ENCODE measurements around the gene CRB3. TPM values are rescaled to one million over a fixed set of nuclear protein-coding genes. Genes with fewer than 3 reads are reported as not detected.

Gene CRB3
- total and polyA plus RNA-seq, 9 of the 15 experiments (the other 6 are each of a cell fraction or from before 2014, with no cell fraction given), result 0.49 TPM; not detected in 8

DNA sequence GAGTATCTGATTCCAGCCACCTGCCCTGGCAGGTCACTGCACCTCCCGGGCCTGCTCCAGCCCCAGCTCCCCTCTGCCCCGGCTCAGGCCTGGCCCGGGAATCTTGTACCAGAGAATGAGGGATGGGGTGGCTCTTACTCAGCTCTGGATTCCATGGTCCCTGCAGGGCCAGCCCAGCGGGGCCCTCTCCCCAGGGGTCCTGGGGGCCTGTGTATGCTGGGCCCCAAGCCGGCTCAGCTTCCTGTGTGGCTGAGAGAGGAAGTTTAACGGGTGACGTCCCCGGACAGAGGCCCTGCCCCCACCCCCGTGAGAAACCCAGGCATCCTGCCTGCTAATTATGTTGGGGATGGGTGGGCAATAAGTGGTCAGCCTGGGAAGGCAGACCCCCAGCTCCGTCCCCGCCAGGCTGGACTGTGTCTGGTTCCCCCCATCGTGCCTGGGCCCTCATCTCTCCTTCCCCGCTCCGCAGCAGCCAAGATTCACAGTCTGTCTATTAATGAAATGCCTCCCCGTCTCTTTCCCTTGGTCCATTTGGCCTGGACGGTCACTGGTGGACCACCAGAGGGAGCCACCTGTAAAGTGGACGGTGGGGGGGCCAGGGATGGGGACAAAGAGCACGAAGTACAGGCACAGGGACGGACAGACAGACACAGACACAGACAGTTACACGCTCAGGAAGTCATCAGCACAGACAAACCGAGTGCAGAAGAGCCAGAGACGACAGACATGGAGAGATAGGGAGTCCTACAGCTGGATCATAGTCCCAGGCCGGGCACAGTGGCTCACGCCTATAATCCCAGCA, 17.7 kb downstream of the CRB3 start, which contains the start of gene DENND1C (continued):
- TF ChIP-seq, protein P1, sequence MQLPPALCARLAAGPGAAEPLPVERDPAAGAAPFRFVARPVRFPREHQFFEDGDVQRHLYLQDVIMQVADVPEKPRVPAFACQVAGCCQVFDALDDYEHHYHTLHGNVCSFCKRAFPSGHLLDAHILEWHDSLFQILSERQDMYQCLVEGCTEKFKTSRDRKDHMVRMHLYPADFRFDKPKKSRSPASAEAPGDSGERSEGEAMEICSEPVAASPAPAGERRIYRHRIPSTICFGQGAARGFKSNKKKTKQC (CRISPR knock-in tag; IDR thresholded peaks at IDR 0.05), result no peak
- TF ChIP-seq HNRNPL (IDR thresholded peaks at IDR 0.05; ENCODE audit: low read depth, low read length), result no peak
- no peak for TF ChIP-seq POLR3A (IDR thresholded peaks at IDR 0.05; ENCODE audit: borderline replicate concordance, extremely low read depth, insufficient read depth, insufficient read length)
- TF ChIP-seq BMI1 (IDR thresholded peaks at IDR 0.05; ENCODE audit: low read length), result no peak
- no peak for TF ChIP-seq ZNF274 (IDR thresholded peaks at IDR 0.05; ENCODE audit: borderline replicate concordance, low read depth, low read length)
- no peak for TF ChIP-seq NR3C1 (CRISPR knock-in tag; IDR thresholded peaks at IDR 0.05)
- TF ChIP-seq, protein P2, sequence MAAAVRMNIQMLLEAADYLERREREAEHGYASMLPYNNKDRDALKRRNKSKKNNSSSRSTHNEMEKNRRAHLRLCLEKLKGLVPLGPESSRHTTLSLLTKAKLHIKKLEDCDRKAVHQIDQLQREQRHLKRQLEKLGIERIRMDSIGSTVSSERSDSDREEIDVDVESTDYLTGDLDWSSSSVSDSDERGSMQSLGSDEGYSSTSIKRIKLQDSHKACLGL (CRISPR knock-in tag; IDR thresholded peaks at IDR 0.05; ENCODE audit: borderline replicate concordance, poor library complexity, severe bottlenecking), result no peak
- TF ChIP-seq, protein P3, sequence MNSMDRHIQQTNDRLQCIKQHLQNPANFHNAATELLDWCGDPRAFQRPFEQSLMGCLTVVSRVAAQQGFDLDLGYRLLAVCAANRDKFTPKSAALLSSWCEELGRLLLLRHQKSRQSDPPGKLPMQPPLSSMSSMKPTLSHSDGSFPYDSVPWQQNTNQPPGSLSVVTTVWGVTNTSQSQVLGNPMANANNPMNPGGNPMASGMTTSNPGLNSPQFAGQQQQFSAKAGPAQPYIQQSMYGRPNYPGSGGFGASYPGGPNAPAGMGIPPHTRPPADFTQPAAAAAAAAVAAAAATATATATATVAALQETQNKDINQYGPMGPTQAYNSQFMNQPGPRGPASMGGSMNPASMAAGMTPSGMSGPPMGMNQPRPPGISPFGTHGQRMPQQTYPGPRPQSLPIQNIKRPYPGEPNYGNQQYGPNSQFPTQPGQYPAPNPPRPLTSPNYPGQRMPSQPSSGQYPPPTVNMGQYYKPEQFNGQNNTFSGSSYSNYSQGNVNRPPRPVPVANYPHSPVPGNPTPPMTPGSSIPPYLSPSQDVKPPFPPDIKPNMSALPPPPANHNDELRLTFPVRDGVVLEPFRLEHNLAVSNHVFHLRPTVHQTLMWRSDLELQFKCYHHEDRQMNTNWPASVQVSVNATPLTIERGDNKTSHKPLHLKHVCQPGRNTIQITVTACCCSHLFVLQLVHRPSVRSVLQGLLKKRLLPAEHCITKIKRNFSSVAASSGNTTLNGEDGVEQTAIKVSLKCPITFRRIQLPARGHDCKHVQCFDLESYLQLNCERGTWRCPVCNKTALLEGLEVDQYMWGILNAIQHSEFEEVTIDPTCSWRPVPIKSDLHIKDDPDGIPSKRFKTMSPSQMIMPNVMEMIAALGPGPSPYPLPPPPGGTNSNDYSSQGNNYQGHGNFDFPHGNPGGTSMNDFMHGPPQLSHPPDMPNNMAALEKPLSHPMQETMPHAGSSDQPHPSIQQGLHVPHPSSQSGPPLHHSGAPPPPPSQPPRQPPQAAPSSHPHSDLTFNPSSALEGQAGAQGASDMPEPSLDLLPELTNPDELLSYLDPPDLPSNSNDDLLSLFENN (IDR thresholded peaks at IDR 0.05; ENCODE audit: low read depth in 2 of 2, low read length in 2 of 2), result no peak
- no peak for TF ChIP-seq ZNF408 (CRISPR knock-in tag; IDR thresholded peaks at IDR 0.05; ENCODE audit: low read depth)
- TF ChIP-seq PHTF2 (CRISPR knock-in tag; IDR thresholded peaks at IDR 0.05), result no peak
- no peak for TF ChIP-seq HDGF (IDR thresholded peaks at IDR 0.05)
- TF ChIP-seq BRCA1 (IDR thresholded peaks at IDR 0.05), result no peak
- TF ChIP-seq BRCA1 (CRISPR knock-in tag; IDR thresholded peaks at IDR 0.05), result no peak
- TF ChIP-seq POU5F1 (IDR thresholded peaks at IDR 0.05; ENCODE audit: borderline replicate concordance, low read depth, low read length, partially characterized antibody), result no peak
- TF ChIP-seq ZFP30 (CRISPR knock-in tag; IDR thresholded peaks at IDR 0.05; ENCODE audit: borderline replicate concordance), result no peak
- TF ChIP-seq ZNF146 (CRISPR knock-in tag; IDR thresholded peaks at IDR 0.05; ENCODE audit: unreplicated experiment), result no peak
- no peak for TF ChIP-seq IFI16 (CRISPR knock-in tag; IDR thresholded peaks at IDR 0.05)
- TF ChIP-seq CREB1 (IDR thresholded peaks at IDR 0.05), result no peak
- no peak for TF ChIP-seq CREB1 (CRISPR knock-in tag; IDR thresholded peaks at IDR 0.05)
- TF ChIP-seq ATF7 (IDR thresholded peaks at IDR 0.05), result peak; percentile 50
- TF ChIP-seq, protein P4, sequence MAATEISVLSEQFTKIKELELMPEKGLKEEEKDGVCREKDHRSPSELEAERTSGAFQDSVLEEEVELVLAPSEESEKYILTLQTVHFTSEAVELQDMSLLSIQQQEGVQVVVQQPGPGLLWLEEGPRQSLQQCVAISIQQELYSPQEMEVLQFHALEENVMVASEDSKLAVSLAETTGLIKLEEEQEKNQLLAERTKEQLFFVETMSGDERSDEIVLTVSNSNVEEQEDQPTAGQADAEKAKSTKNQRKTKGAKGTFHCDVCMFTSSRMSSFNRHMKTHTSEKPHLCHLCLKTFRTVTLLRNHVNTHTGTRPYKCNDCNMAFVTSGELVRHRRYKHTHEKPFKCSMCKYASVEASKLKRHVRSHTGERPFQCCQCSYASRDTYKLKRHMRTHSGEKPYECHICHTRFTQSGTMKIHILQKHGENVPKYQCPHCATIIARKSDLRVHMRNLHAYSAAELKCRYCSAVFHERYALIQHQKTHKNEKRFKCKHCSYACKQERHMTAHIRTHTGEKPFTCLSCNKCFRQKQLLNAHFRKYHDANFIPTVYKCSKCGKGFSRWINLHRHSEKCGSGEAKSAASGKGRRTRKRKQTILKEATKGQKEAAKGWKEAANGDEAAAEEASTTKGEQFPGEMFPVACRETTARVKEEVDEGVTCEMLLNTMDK (IDR thresholded peaks at IDR 0.05; ENCODE audit: borderline replicate concordance, insufficient read depth, low read depth, low read length, poor library complexity, severe bottlenecking), result peak; percentile 90
- no peak for TF ChIP-seq ZNF184 (CRISPR knock-in tag; IDR thresholded peaks at IDR 0.05)

Data from K562 (cell line).